NCI-H1694 treated with DMSO at 0.1 percent for 48 hours (cell line): ENCODE results near the gene FAAH2.
"Not testable (repeated sequence)": the region's sequence is repeated elsewhere in the genome, so short reads cannot be mapped to it uniquely, and the experiment has no call there.

Source experiments
- DNase-seq: peaks from one replicate; lab custom pipeline; 2025; lab: John Stamatoyannopoulos, UW

The FAAH2 gene

GRCh38 chrX:57286507-57287251, at the start of gene FAAH2:
FAAH2 (plus strand) TSS chrX:57286706; CDS start chrX:57286826, 120 bp downstream.
- peak; percentile 4 for DNase-seq

GRCh38 chrX:57241967-57242366, 44.5 kb upstream of the FAAH2 start:
- DNase-seq: no peak

GRCh38 chrX:57251965-57252364, 34.5 kb upstream of the FAAH2 start:
- DNase-seq: no peak

GRCh38 chrX:57265126-57265525, 21.4 kb upstream of the FAAH2 start:
- no peak for DNase-seq

GRCh38 chrX:57266275-57266674, 20.2 kb upstream of the FAAH2 start:
- no peak for DNase-seq

- no peak for DNase-seq
Observed at GRCh38 chrX:57266871-57267270, 19.6 kb upstream of the FAAH2 start.

GRCh38 chrX:57267308-57267707, 19.2 kb upstream of the FAAH2 start:
- DNase-seq: no peak

GRCh38 chrX:57270980-57271379, 15.5 kb upstream of the FAAH2 start:
- no peak for DNase-seq

- DNase-seq: peak; percentile 1
Observed at GRCh38 chrX:57282568-57282967, 3.9 kb upstream of the FAAH2 start.

GRCh38 chrX:57285001-57285400, 1.5 kb upstream of the FAAH2 start:
- no peak for DNase-seq

GRCh38 chrX:57289089-57289488, 2.6 kb downstream of the FAAH2 start:
- DNase-seq: no peak

GRCh38 chrX:57294961-57295360, 8.5 kb downstream of the FAAH2 start:
- no peak for DNase-seq

- DNase-seq: not testable (repeated sequence)
Observed at GRCh38 chrX:57295679-57296078, 9.2 kb downstream of the FAAH2 start.

- no peak for DNase-seq
Observed at GRCh38 chrX:57313583-57314215, 27.2 kb downstream of the FAAH2 start.

- DNase-seq: no peak
Observed at GRCh38 chrX:57329008-57329407, 42.5 kb downstream of the FAAH2 start.

- not testable (repeated sequence) for DNase-seq
Observed at GRCh38 chrX:57335790-57336189, 49.3 kb downstream of the FAAH2 start.

- no peak for DNase-seq
Observed at GRCh38 chrX:57353472-57354132, 67.1 kb downstream of the FAAH2 start.

- no peak for DNase-seq
Observed at GRCh38 chrX:57364145-57364544, 77.6 kb downstream of the FAAH2 start.

GRCh38 chrX:57366430-57366829, 79.9 kb downstream of the FAAH2 start:
- no peak for DNase-seq

GRCh38 chrX:57367649-57368048, 81.1 kb downstream of the FAAH2 start:
- no peak for DNase-seq

- no peak for DNase-seq
Observed at GRCh38 chrX:57368158-57368557, 81.7 kb downstream of the FAAH2 start.

GRCh38 chrX:57379296-57379695, 92.8 kb downstream of the FAAH2 start:
- DNase-seq: no peak
